DMS 273 (cell line): Measurements from ENCODE around the gene HHAT.

Experiments used
- DNase-seq: peaks from one replicate; lab custom pipeline; 2025; ENCODE audit not compliant: unreplicated experiment; lab: John Stamatoyannopoulos, UW

The HHAT gene

GRCh38 chr1:210477328-210477924 lies 148.7 kb downstream of the HHAT start:
- DNase-seq: peak; percentile 31

GRCh38 chr1:210478820-210479219 lies 150.1 kb downstream of the HHAT start:
- no peak for DNase-seq

GRCh38 chr1:210482491-210482890 lies 153.8 kb downstream of the HHAT start:
- no peak for DNase-seq

- no peak for DNase-seq
Measured at GRCh38 chr1:210482945-210483617, 154.4 kb downstream of the HHAT start.

GRCh38 chr1:210483821-210484220 lies 155.1 kb downstream of the HHAT start:
- no peak for DNase-seq

- DNase-seq: no peak
Measured at GRCh38 chr1:210487021-210487420, 158.3 kb downstream of the HHAT start.

- DNase-seq: peak; percentile 71
Measured at GRCh38 chr1:210489491-210489890, 160.8 kb downstream of the HHAT start.

GRCh38 chr1:210490781-210491180 lies 162.1 kb downstream of the HHAT start:
- no peak for DNase-seq

- no peak for DNase-seq
Measured at GRCh38 chr1:210496063-210496462, 167.4 kb downstream of the HHAT start.

GRCh38 chr1:210499956-210500355 lies 171.3 kb downstream of the HHAT start:
- DNase-seq: peak; percentile 83

- peak; percentile 42 for DNase-seq
Measured at GRCh38 chr1:210500831-210501230, 172.1 kb downstream of the HHAT start.

- DNase-seq: no peak
Measured at GRCh38 chr1:210504286-210504685, 175.6 kb downstream of the HHAT start.

- DNase-seq: peak; percentile 84
Measured at GRCh38 chr1:210505601-210506496, 177.1 kb downstream of the HHAT start.

GRCh38 chr1:210506689-210507088 lies 178.0 kb downstream of the HHAT start:
- DNase-seq: no peak

GRCh38 chr1:210516092-210516656 lies 187.5 kb downstream of the HHAT start:
- DNase-seq: no peak

GRCh38 chr1:210516697-210517459 lies 188.2 kb downstream of the HHAT start:
- DNase-seq: no peak

- DNase-seq: no peak
Measured at GRCh38 chr1:210523830-210524229, 195.1 kb downstream of the HHAT start.

- DNase-seq: no peak
Measured at GRCh38 chr1:210525716-210526454, 197.2 kb downstream of the HHAT start.

- no peak for DNase-seq
Measured at GRCh38 chr1:210527091-210527490, 198.4 kb downstream of the HHAT start.
